MM.1S (cell line): ENCODE results near the gene ATP2B2.

Experiments used
- DNase-seq: peaks from one replicate; pipeline ENCODE4 v3.0.0-alpha.2; 2015
- H2AFZ ChIP-seq: fragments of 300-600 bp; sonication (generic); 2 replicates; pipeline ENCODE4 v1.6.0; 2016; ENCODE audit warnings: antibody characterized with exemption, low read length
- H3F3A ChIP-seq: fragments of 300-600 bp; sonication (generic); 2 replicates; pipeline ENCODE4 v1.6.1; 2016; ENCODE audit warnings: mild to moderate bottlenecking, antibody characterized with exemption, low read length, moderate library complexity, mixed read lengths; ENCODE audit not compliant: insufficient read depth
- H3K27ac ChIP-seq: fragments of 300-600 bp; sonication (generic); 2 replicates; pipeline ENCODE4 v1.5.1; 2016; ENCODE audit warnings: mild to moderate bottlenecking, low read length
- H3K27me3 ChIP-seq: fragments of 300-600 bp; sonication (generic); replicated peaks from 2 replicates; pipeline ENCODE4 v1.6.0; 2016; ENCODE audit warnings: low read length; ENCODE audit not compliant: insufficient read depth
- H3K36me3 ChIP-seq: fragments of 300-600 bp; sonication (generic); replicated peaks from 2 replicates; pipeline ENCODE4 v1.6.1; 2016; ENCODE audit warnings: mild to moderate bottlenecking, low read length, mixed read lengths; ENCODE audit not compliant: insufficient read depth
- H3K4me1 ChIP-seq: fragments of 300-600 bp; sonication (generic); 2 replicates; pipeline ENCODE4 v1.6.1; 2016; ENCODE audit warnings: low read length, mixed read lengths
- H3K4me2 ChIP-seq: fragments of 300-600 bp; sonication (generic); 2 replicates; pipeline ENCODE4 v1.6.0; 2016; ENCODE audit warnings: low read depth, low read length
- H3K4me3 ChIP-seq: fragments of 300-600 bp; sonication (generic); 2 replicates; pipeline ENCODE4 v1.5.1; 2016; ENCODE audit warnings: low read length, mixed read lengths
- H3K79me2 ChIP-seq: fragments of 300-600 bp; sonication (generic); 2 replicates; pipeline ENCODE4 v1.6.1; 2016; ENCODE audit warnings: mixed run types, low read length, mixed read lengths
- H3K9ac ChIP-seq: fragments of 300-600 bp; sonication (generic); 2 replicates; pipeline ENCODE4 v1.6.1; 2016; ENCODE audit warnings: low read length, mixed read lengths
- H3K9me2 ChIP-seq: fragments of 300-600 bp; sonication (generic); replicated peaks from 2 replicates; pipeline ENCODE4 v1.6.1; 2016; ENCODE audit warnings: mild to moderate bottlenecking, low read length, mixed read lengths; ENCODE audit not compliant: insufficient read depth
- H3K9me3 ChIP-seq: fragments of 300-600 bp; sonication (generic); replicated peaks from 2 replicates; pipeline ENCODE4 v1.6.1; 2016; ENCODE audit warnings: mild to moderate bottlenecking, low read length, mixed read lengths; ENCODE audit not compliant: insufficient read depth
- H4K20me1 ChIP-seq: fragments of 300-600 bp; sonication (generic); 2 replicates; pipeline ENCODE4 v1.6.1; 2016; ENCODE audit warnings: mild to moderate bottlenecking, low read length, moderate library complexity, mixed read lengths; ENCODE audit not compliant: insufficient read depth
- EZH2 ChIP-seq: fragments of 300-600 bp; sonication (generic); optimal IDR thresholded peaks from 2 replicates; pipeline ENCODE3; 2017; ENCODE audit warnings: low read depth, mild to moderate bottlenecking, antibody characterized with exemption, low read length, mixed read lengths
- EZH2phosphoT487 ChIP-seq: fragments of 300-600 bp; sonication (generic); IDR thresholded peaks from 2 replicates; pipeline ENCODE4 v1.6.1; 2018; ENCODE audit warnings: antibody characterized with exemption, low read length
- TF ChIP-seq, protein P1 (sequence below): fragments of 300-600 bp; sonication (generic); IDR thresholded peaks from 2 replicates; pipeline ENCODE4 v1.5.1; 2016; ENCODE audit warnings: antibody characterized with exemption, low read length, mixed read lengths

Gene ATP2B2

DNA sequence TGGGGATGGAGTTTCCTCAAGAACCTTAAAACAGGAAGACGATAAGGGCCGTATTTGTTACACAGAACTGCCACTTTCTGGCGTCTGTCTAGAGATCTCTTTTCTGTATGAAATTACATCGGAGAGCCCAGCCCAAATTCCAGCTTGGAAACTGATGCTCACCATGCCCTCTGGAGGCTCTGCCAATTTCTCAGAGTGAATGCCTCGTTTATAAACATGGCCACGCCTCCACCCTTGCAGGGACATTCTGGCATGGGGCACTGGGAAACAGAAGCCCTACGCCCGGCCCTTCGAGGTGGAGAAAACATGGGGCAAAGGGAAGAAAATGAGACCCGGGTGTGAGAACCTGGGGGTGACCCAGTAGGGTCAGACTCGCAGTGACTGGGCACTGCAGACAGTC is 131.1 kb downstream of the ATP2B2 start:
- no peaks in the 10 kb centered on the region for H3F3A ChIP-seq
- TF ChIP-seq, protein P1, sequence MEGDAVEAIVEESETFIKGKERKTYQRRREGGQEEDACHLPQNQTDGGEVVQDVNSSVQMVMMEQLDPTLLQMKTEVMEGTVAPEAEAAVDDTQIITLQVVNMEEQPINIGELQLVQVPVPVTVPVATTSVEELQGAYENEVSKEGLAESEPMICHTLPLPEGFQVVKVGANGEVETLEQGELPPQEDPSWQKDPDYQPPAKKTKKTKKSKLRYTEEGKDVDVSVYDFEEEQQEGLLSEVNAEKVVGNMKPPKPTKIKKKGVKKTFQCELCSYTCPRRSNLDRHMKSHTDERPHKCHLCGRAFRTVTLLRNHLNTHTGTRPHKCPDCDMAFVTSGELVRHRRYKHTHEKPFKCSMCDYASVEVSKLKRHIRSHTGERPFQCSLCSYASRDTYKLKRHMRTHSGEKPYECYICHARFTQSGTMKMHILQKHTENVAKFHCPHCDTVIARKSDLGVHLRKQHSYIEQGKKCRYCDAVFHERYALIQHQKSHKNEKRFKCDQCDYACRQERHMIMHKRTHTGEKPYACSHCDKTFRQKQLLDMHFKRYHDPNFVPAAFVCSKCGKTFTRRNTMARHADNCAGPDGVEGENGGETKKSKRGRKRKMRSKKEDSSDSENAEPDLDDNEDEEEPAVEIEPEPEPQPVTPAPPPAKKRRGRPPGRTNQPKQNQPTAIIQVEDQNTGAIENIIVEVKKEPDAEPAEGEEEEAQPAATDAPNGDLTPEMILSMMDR, result no peak
- no peak for TF ChIP-seq EZH2phosphoT487
- no peak for TF ChIP-seq EZH2
- H2AFZ ChIP-seq, result no peak overlapping the region
- no peaks in the 10 kb centered on the region for H3K79me2 ChIP-seq
- H3K36me3 ChIP-seq, result no peaks in the 10 kb centered on the region
- no peaks in the 10 kb centered on the region for H3K9me2 ChIP-seq
- no peak overlapping the region for H3K27ac ChIP-seq
- no peak overlapping the region for H3K4me2 ChIP-seq
- no peak overlapping the region for H3K4me3 ChIP-seq
- H3K4me1 ChIP-seq, result peaks cover 8% of the 10 kb centered on the region; the same call in 1 of the 2 replicates
- H3K9me3 ChIP-seq, result no peaks in the 10 kb centered on the region
- H3K27me3 ChIP-seq, result no peaks in the 10 kb centered on the region
- DNase-seq, result no peak
- no peak overlapping the region for H3K9ac ChIP-seq
- H4K20me1 ChIP-seq, result no peaks in the 10 kb centered on the region

DNA sequence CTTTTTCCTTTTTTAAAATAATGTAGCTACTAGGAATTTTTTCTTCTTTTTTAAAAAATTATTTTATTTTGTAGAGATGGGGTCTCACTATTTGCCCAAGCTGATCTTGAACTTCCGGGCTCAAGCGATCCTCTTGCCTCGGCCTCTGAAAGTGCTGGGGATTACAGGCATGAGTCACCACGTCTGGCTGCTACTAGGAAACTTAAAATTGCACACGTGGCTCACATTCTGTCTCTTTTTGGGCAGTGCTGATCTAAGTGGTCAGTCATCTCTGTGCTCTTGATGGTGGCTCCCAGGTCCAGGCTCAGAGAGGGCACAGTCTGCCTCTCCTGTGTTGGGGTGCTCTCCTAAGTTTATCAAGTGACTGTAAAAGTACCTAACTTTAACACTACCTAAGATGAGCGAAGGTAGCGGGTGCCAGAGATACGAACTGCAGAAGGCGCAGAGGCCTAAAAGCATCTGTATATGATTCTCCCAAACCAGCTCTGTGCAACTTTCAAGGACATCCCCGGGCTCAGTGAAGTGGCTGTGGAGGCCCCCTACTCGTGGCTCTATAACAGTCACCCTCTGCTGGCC is 131.6 kb downstream of the ATP2B2 start:
- no peak overlapping the region for H3K27ac ChIP-seq
- DNase-seq, result no peak
- no peak overlapping the region for H3K9ac ChIP-seq
- no peaks in the 10 kb centered on the region for H4K20me1 ChIP-seq
- no peak overlapping the region for H3K4me2 ChIP-seq
- H2AFZ ChIP-seq, result no peak overlapping the region
- no peaks in the 10 kb centered on the region for H3K9me3 ChIP-seq
- no peaks in the 10 kb centered on the region for H3K36me3 ChIP-seq
- no peaks in the 10 kb centered on the region for H3K27me3 ChIP-seq
- H3K4me3 ChIP-seq, result no peak overlapping the region
- TF ChIP-seq EZH2 (no peak), EZH2phosphoT487 (no peak)
- TF ChIP-seq, protein P1, result no peak
- H3K79me2 ChIP-seq, result no peaks in the 10 kb centered on the region
- H3K4me1 ChIP-seq, result peaks cover 8% of the 10 kb centered on the region; the same call in 1 of the 2 replicates
- H3K9me2 ChIP-seq, result no peaks in the 10 kb centered on the region
- no peaks in the 10 kb centered on the region for H3F3A ChIP-seq

- Histone ChIP-seq H3K4me1 (peaks cover 8% of the 10 kb centered on the region; the same call in 1 of the 2 replicates), H3K9ac (no peak overlapping the region), H3K4me2 (no peak overlapping the region), H3K9me3 (no peaks in the 10 kb centered on the region), H3F3A (no peaks in the 10 kb centered on the region), H2AFZ (no peak overlapping the region), H4K20me1 (no peaks in the 10 kb centered on the region), H3K9me2 (no peaks in the 10 kb centered on the region), H3K27ac (no peak overlapping the region), H3K27me3 (no peaks in the 10 kb centered on the region), H3K79me2 (no peaks in the 10 kb centered on the region), H3K36me3 (no peaks in the 10 kb centered on the region), H3K4me3 (no peak overlapping the region)
- no peak for DNase-seq
- TF ChIP-seq, protein P1, result no peak
- TF ChIP-seq EZH2 (no peak), EZH2phosphoT487 (no peak)
Measured at GRCh38 chr3:10371789-10372188, 133.6 kb downstream of the ATP2B2 start.
